Transverse colon (tissue), 4 donors: ENCODE measurements around the gene GALNT6.

Experiments
- CTCF ChIP-seq, 5 experiments: fragments of 200-600 bp in 3 of 5; fragments of 450-650 bp in 2 of 5; sonication (generic) in 3 of 5; IDR thresholded peaks; 1 replicate in 2 of 5; 2 replicates in 3 of 5; pipeline ENCODE4 v1.5.1; 2016 to 2017; ENCODE audit warnings: antibody characterized with exemption in 5 of 5, inconsistent platforms in 3 of 5, mild to moderate bottlenecking in 2 of 5, moderate library complexity in 1 of 5
- EP300 ChIP-seq: sonication (generic); formaldehyde crosslinking; IDR thresholded peaks from one replicate; pipeline ENCODE4 v1.6.1; 2017; ENCODE audit warnings: antibody characterized with exemption, low read depth
- POLR2A ChIP-seq: fragments of 450-650 bp; IDR thresholded peaks from one replicate; pipeline ENCODE4 v1.6.1; 2016; ENCODE audit warnings: antibody characterized with exemption, mild to moderate bottlenecking, moderate library complexity
- POLR2AphosphoS5 ChIP-seq, 3 donors: sonication (generic); formaldehyde crosslinking; IDR thresholded peaks; one replicate each; pipeline ENCODE4 v1.6.1; 2016; ENCODE audit warnings: antibody characterized with exemption in 3 of 3

DNA sequence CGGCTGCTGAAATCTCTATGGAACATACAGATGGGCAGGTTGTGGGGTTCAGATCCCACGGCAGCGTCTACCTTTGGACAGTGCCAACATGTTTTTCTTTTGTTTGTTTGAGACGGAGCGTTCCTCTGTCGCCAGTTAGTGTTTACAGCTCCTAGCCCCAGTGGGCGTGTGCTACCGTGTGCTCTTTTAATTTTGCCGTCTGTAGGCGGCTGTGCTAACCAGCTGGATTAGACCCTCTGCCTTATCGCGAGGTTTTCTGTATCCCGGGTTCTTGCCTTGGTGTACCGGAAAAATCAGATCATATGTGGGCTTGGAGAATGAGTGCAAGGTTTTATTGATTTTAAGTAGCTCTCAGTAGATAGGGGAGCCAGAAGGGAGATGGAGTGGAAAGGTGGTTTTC lies 9.8 kb upstream of the GALNT6 start:
- TF ChIP-seq POLR2AphosphoS5 (IDR thresholded peaks at IDR 0.05) (no peak), POLR2A (no peak), CTCF (IDR thresholded peaks at IDR 0.05) (no peak), EP300 (no peak)
